ENCODE measurements around the gene STAM2.
"Not testable (repeated sequence)": the region's sequence is repeated elsewhere in the genome, so short reads cannot be mapped to it uniquely, and the experiment has no call there.

STAM2 gene
- 11.2 to 27.3 reads per million in 2 donors for total RNA-seq

DNA sequence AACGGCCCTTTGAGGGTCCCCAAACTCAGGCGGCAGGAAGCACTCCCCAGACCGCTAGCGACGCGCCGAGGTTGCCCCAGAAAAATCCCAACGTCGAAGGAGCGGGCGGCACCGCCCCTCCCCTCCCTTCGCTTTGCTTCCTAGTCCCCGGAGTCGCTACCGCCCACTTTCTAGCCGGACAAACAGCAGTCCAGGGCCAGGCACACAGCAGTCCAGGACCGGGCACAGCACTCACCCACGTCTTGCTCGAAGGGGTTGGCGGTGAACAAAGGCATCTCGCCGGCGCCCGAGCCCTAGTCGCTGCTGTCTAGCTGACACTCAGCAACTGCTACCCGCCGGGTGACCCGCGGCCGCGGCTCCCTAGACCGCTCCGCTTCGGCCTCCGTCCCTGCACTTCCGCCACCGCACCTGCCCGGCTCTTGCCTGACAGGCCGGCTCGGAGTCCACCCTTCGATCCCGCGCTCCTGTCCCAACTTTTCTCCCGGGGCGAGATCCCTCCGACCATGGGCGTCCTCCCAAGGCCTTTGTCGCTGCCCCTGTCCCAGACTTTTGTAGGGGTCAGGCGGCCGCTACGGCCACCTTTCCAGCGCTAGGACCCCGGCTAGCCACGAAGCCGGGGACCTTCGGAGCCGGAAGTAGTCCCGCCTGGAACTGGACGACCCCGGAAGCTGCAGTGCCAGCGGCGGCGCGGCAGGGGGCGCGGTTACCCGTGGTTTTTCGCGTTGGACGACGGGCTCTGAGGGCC lies at the start of gene STAM2:
Gene STAM2 (minus strand): TSS at position 396 of the 745 bp plus-strand sequence. CDS start 121 bp downstream, at position 275.
- DNase-seq: peak; percentile 55 to 93 (median 86)

DNA sequence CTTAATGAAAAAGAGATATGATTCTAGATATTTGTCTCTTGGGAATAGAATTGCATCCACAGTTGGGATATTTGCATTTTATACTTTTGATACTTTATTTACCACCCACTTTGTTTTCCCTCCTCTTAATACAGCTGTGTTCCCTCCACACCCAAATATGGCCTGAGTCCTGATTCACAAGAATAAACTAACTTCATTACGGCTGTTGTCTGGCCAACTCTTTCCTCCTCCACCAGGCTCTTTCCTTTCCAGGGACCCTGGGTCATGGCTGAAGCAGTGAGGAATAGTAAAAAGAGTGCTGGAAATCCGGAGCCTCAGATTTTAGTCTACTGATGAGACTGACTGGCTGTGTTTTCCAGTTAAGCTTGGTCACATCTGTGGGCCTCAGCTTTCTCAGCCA lies 48.4 kb upstream of the STAM2 start:
- DNase-seq: no peak

DNA sequence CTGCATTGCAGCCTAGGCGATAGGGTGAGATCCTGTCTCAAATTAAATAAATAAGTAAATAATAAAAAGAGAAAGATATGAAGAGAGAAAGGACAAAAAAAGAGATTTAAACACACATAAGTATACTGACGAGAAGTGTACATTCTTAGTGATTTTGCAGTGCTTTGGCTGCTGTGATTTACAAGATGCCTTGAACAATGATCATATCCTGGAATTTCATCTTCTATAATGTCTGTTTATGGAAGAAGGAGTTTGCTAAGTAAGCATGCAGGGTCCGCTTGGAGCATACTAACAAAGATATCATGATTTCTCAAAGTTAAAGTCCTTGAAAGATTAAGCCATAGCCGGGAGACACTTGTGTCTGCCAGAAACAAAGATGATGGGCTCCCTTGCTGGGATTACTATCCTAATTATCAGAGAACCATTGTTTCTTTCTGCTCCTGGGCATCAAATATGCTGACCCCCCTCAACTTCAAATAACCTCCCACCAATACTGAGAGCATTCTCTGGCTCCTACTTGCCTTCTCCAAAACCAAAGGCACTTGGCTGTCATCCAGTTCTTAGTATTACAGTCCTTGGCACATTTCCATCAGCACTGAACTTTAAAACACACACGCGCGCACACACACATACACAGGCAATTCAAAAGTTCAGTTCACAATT lies 47.5 kb upstream of the STAM2 start:
- peak in 1 of 5 experiments; percentile 10 for DNase-seq

DNA sequence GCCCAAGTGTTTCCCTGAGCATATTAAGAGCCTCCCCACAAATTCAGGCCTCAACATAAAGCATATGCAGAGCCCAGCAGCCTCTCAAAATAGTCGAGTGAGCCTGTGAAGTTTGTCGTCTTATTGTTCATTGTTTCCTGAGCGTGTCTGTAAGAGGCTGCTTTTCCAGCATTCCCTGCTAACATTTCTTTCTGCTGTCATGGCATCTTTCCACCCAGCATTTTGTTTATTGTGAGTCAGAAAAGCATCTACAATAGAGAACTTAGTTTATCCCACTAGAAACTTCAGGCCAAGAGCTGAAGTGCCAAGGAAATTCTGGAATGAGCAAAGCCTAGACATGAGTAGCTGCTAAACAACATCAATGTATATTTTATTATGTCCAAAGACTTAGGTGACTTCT lies 46.3 kb upstream of the STAM2 start:
- no peak for DNase-seq

DNA sequence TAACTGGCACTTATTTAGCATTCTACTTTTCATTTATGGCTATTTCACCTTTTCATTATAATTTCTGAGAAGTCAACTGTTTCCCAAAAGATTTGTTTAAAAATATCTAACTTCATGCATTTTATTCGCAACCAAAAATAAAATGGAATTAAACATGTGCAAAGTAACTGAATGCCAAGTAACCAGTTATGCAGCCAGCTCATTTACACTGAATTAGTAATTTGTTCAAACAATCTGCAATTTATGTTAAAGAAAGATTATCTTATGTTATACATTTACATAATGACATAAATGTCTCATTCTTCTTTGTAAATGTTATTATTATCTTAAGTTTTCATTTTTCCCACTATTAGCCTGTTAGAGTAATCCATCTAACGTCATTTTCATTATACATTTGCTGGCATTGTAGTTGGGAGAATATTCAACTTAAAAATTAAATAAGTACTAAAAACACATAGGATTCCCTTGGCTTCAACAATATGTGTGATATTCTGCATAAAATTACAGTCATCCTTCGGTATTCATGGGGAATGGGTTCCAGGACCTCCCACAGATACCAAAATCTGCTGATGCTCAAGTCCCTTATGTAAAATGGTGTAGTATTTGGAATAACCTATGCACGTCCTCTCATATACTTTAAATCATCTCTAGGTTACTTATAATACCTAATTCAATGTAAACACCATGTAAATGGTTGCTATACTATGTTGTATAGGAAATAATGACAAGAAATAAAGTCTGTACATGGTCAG lies 43.7 kb upstream of the STAM2 start:
- no peak for DNase-seq

DNA sequence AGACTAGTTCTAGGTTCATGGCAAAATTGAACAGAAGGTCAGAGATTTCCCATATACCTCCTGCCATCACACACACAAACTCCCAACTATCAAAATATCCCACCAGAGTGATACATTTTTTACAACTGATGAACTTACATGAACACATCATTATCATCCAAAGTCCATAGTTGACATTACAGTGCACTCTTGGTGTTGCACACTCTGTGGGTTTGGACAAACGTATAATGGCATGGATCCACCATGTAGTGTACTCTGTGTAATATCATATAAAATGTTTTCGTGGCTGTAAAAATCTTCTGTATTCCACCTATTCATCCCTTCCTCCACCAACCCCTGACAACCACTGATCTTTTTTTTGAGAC lies 25.9 kb upstream of the STAM2 start:
- DNase-seq: no peak

DNA sequence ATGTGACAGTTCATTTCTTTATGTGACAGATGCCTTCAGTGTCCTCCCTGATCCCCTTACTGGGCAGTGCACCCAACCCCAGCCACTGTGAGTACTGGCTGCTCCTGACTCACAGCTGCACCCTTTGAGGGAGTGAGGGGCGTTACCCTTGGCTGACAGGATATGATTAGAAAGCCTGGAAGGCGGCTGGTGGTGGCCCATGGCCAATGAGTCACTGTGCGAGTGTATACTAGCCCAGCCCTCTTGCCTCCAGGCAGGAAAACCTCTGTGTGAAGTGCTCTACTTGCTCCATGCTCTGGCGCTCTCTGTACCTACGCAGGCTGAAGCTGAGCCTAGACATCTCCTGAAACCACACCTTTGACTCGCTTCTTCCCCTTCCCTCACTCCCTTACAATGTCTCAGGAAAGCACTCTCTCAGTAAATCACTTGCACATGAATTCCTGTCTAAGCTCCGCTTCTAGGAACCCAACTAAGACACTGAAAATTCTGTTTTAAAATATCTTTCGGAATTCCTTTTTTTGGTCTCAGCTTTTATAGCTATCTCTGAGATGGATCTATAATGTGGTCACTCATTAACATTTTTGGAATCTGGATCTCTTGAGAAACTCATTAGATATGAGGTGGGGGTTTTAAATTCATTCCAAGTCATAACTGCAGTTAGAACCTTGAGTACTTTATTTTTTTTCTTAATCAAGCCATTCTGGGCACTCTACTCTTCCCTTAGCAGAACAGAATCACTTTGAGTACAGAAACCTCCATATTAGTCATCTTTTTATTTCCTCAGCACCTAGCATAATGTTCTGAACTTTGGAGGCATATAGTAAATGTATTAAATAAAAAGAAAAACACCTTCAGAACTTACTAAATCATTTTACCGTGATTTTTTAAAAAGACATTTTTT lies 25.3 kb upstream of the STAM2 start:
- no peak for DNase-seq

DNA sequence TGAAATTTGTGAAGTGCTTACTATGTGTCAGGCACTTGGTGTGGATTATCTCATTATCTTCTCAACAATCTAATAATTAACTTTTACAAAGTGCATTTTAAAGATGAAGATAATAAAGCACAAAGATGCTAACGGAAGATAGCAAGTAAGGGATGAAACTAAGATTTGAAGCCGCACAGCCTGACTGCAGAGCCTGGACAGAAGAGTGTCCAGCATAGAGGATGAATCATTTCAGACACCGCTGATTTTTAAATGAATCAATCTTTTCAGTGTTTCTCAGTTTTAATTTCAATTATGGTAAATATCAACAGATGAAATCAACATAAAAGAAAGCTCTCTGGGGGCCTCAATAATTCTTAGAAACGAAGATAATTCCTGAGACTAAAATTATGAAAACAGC lies 24.5 kb upstream of the STAM2 start:
- DNase-seq: no peak

DNA sequence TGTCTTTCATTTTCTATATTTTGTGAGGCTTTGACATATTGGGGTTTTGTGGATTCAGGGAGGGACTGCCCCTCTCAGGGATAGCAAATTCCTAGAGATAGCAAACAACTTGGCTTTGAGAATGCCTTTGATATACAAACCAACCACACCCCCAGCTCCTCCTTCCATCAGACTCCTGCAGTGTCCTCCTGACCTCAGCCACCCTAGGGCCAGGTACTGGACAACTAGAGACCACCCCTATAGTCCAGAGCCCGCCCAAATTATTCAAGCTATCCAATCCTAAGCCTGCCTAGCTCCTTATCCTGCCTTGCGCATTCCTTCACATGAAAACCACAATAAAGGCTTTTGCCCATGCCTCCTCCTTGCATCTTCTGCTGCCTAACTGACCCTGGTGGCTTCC lies 22.9 kb upstream of the STAM2 start:
- no peak for DNase-seq

DNA sequence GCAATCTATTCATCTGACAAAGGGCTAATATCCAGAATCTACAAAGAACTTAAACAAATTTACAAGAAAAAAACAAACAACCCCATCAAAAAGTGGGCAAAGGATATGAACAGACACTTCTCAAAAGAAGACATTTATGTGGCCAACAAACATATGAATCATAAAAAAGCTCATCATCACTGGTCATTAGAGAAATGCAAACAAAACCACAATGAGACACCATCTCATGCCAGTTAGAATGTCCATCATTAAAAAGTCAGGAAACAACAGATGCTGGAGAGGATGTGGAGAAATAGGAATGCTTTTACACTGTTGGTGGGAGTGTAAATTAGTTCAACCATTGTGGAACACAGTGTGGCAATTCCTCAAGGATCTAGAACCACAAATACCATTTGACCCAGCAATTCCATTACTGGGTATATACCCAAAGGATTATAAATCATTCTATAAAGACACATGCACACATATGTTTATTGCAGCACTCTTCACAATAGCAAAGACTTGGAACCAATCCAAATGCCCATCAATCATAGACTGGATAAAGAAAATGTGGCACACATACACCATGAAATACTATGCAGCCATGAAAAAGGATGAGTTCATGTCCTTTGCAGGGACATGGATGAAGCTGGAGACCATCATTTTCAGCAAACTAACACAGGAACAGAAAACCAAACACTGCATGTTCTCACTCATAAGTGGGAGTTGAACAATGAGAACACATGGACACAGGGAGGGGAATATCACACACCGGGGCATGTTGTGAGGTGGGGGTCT lies 22.1 kb upstream of the STAM2 start:
- DNase-seq: not testable (repeated sequence)

DNA sequence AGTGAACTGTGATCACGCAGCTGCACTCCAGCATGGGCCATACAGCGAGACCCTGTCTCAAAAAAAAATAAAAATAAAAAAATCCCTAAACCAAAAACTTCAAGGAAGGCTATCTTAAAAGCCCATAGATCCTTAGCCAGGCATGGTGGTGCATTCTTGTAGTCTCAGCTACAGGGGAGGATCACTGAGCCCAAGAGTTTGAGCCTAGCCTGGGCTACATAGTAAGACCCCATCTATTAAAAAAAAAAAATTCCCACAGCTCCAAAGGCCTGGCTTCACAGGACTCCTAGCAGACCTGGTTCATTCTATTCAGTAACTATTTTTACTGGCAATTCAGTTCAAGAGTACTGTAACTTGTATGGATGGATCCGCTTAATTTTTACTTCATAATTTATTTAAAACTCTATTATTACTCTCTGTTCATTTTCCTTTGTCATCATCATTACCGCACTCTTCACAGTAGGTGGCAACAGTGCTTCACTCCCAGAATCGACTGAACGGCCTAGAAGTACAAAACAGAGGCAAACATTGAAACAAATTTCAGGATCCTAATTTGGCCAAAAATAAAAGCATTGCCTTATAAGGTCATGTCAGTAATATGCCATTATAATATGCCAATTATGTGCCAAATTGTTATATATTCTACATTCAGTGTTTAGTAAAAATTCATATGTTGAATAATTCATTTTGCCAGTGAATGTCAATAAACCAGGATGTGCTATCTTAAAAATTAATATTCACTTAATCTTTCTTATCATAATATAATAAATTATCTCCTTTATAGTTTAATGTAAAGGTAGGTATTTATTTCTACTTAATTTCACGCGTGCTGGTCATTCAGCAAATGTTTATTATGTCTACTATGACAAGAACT lies 14.3 kb upstream of the STAM2 start:
- DNase-seq: peak in 1 of 5 experiments; percentile 53

DNA sequence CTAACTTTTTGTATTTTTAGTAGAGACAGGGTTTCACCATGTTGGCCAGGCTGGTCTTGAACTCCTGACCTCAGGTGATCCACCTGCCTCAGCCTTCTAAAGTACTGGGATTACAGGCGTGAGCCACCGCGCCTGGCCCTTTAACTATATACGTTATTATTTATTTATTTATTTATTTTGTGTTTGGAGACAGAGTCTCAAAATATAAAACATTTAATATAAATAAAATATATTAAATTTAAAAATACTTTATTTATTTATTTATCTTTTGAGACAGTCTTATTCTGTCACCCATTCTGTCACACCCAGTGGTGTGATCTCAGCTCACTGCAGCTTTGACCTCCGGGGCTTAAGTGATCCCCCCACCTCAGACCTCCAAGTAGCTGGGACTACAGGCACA lies 11.2 kb upstream of the STAM2 start:
- DNase-seq: not testable (repeated sequence)

DNA sequence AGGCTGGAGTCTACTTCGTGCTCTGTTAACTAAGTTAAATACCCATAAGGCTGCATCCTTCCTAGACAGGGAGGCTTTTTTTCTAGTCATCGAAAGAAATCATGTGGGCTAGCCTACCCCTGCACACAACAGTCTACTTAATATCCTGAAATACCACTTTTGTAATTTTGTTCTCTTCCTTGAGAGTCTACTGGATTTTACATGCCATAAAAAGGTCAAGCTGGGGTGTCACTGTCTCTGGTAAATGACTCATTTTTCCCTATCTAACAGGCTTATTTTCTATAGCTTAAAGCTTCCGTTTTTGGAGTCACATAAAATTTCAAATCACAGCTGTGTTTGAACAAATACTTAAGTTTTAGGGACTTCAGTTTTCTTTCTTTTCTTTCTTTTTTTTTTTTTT lies 10.7 kb upstream of the STAM2 start:
- no peak for DNase-seq

DNA sequence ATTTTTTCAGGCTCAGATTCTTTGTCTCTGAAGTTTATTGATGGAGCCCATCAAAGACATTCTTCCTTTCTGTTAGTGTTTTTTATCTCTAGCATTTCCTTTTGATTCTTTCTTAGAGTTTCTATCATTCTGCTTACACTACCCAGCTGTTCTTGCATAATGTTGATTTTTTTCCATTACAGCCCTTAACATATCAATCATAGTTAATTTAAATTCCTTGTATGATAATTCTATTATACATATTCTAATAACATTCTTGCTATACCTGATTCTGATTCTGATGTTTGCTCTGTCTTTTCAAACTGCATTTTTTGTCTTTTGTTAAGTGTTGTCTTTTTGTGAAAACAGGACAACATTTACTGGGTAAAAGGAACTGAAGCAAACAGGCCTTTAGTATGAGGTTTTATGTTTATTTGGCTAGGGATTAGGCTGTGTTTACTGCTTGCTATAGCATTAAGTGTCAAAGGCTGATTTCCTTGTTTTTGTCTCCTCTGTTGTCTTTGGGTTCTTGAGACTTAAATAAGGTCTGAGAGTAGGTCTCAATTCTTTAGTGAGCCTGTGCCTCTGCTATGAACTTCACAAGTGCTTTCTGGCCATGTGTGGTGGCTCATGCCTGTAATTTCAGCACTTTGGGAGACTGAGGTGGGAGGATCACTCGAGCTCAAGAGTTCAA lies 8.0 kb upstream of the STAM2 start:
- no peak for DNase-seq

DNA sequence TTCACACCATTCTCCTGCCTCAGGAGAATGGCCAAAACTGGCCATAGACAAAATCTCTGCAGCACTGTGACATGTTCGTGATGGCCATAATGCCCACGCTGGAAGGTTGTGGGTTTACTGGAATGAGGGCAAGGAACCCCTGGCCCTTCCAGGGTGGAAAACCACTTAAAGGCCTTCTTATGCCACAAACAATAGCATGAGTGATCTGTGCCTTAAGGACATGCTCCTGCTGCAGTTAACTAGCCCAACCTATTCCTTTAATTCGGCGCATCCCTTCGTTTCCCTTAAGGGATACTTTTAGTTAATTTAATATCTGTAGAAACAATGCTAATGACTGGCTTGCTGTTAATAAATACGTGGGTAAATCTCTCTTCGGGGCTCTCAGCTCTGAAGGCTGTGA lies 2.1 kb upstream of the STAM2 start:
- DNase-seq: not testable (repeated sequence)

DNA sequence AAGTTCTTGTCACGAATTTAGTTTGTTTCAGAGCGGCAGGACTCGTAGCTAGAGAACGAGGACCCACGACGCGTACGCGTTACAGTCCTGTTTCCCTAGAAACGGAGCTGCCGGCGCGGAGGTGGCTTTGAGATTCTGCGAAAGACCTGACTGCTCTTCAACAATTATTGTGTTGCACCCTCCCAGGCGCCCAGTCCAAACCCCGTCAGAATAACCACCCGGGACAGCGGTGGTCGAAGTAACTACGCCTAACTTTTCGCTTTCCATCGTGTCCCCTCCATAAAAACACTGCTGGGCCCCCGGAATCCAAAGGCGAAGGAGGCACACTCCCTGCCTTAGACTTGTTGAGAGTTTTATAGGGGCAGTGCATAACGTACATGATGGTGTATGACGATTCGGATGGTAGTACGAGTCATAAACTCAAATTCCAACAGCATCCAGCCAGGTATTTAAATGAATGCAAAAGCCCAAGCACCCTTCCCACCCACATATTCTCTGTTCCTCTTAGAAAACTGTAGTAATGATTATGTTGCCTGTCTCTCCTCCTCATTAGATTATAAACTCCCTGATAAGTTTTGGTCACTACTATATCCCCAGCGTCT lies 651 bp upstream of the STAM2 start:
- no peak for DNase-seq

DNA sequence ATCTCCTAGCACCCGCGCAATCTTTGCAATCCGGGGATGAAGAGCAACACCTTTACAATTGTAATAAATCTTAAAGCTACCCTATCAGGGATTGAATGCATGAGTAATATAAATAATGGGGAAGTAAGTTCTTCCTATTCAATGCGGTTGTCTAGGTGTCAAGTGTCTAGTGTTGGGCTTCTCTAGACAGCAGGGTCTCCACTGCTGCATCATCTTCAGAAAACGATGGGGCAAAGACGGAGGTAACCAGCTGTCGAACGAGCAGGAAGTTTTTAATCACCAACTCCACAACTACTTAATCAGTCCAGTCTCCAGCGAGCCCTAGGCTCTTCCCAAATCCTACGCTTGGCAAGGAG lies 573 bp downstream of the STAM2 start:
- no peak for DNase-seq

DNA sequence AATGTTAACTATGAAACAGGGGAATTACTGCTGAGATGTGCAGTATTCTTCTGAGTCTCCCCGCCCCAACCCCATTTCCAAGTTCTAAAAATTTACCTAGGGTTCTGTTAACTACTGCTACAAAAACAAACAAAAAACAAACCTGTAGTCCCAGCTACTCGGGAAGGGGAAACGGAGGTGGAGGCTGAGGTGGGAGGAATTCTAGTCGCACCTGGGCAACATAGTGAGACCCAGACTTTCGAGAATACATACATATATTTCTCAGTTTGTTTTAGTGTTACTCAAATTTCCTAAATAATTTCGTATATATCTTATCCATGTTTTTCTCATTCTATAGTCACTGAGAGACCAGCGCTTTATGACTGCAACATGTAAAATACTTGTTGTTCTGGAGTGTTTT lies 989 bp downstream of the STAM2 start:
- no peak for DNase-seq

DNA sequence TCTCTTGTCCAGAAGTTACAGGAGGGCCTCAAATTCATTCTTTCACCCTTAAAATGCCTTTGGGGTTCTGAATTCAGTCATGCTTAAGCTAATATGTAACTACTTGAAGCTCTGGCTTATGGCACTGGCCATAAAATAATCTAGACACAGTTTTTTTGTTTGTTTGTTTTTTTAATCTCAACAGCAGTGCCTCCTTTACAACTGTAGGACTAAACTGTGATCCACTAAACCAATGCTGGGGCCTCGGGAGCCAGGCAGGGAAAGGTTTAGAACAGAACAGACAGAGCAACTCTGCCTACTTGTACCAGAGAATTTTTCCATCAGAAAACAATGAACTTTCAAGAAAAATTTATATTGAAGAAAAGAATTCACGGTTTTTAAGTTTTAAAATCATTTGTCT lies 1.7 kb downstream of the STAM2 start:
- DNase-seq: no peak

All from T-helper 2 cell (primary cell).